ENCODE data around the gene HGS. TPM values are rescaled to one million over a fixed set of nuclear protein-coding genes. Genes with fewer than 3 reads are reported as not detected.

The HGS gene
- total and polyA plus RNA-seq, 2 donors (not counting 3 experiments of a cell fraction or from before 2014, with no cell fraction given), result 166 to 191 TPM

DNA sequence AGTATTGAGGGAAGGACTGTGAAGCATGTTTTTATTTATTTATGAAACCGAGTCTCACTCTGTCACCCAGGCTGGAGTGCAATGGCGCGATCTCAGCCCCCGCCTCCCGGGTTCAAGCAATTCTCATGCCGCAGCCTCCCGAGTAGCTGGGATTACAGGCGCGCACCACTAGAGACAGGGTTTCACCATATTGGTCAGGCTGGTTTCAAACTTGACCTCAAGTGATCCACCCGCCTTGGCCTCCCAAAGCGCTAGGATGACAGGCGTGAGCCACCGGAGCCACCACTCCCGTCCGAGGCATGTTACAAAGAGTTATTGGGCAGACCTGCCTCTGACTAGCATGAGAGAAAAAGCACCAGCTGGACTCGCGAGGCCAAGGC lies 22.4 kb downstream of the HGS start:
- H3K4me3 ChIP-seq (replicated peaks in 1 of 3; ENCODE audit: insufficient read depth in 1 of 3, low read depth in 1 of 3, low read length in 3 of 3), result no peak overlapping the region
- ChIA-PET CTCF (no interaction called here), POLR2A (no interaction called here)
- dilution Hi-C loops (cut with MboI; ENCODE audit: extremely low pct_ligation_motif_present, low sequenced_read_pairs), result no loop called here
- H3K27ac ChIP-seq (ENCODE audit: insufficient read depth, low read depth, low read length), result no peak overlapping the region
- no peak for FAIRE-seq
- H3K9me1 ChIP-seq (replicated peaks; ENCODE audit: control insufficient read depth, extremely low read depth, insufficient read depth, low read length), result no peaks in the 10 kb centered on the region
- H3K4me2 ChIP-seq (ENCODE audit: insufficient read depth, low read length), result no peak overlapping the region
- H3K27me3 ChIP-seq (ENCODE audit: control insufficient read depth in 2 of 2, insufficient read depth in 2 of 2, low read length in 2 of 2), result no peaks in the 10 kb centered on the region
- TF ChIP-seq MAX (IDR thresholded peaks at IDR 0.05; ENCODE audit: insufficient read depth, insufficient read length), result no peak
- TF ChIP-seq POLR2AphosphoS5 (IDR thresholded peaks at IDR 0.05; ENCODE audit: insufficient read depth, low read depth, low read length), result no peak
- no peak for TF ChIP-seq JUN (IDR thresholded peaks at IDR 0.05; ENCODE audit: borderline replicate concordance, insufficient read depth, insufficient read length, low read depth)
- TF ChIP-seq FOS (IDR thresholded peaks at IDR 0.05; ENCODE audit: borderline replicate concordance, insufficient read depth, low read length), result no peak
- no peak for TF ChIP-seq CTCF (IDR thresholded peaks at IDR 0.05; ENCODE audit: extremely low read depth in 1 of 2, insufficient read depth in 1 of 2, low read depth in 1 of 2, low read length in 2 of 2)
- TF ChIP-seq EZH2 (IDR thresholded peaks at IDR 0.05; ENCODE audit: borderline replicate concordance, low read depth, low read length, severe bottlenecking), result no peak
- TF ChIP-seq GATA2 (IDR thresholded peaks at IDR 0.05; ENCODE audit: insufficient read depth, insufficient read length, low read depth, low read length), result no peak
- no peak for TF ChIP-seq POLR2A (IDR thresholded peaks at IDR 0.05; ENCODE audit: low read depth, low read length)
- no peak for TF ChIP-seq MYC (IDR thresholded peaks at IDR 0.05; ENCODE audit: low read depth, low read length)
- no peak for DNase-seq (ENCODE audit: low read depth, low spot score)
- BruUV-seq (replicated peaks), result no TSS peak
- intact Hi-C loops (cut with micrococcal nuclease), result no loop called here
- H3K36me3 ChIP-seq (ENCODE audit: control insufficient read depth in 2 of 2, extremely low read depth in 1 of 2, insufficient read depth in 2 of 2, low read length in 2 of 2), result peaks cover 3 to 21% of the 10 kb centered on the region in 2 experiments
- no peaks in the 10 kb centered on the region for H4K20me1 ChIP-seq (replicated peaks; ENCODE audit: control insufficient read depth, extremely low read depth, insufficient read depth, low read length)
- peaks cover 26% of the 10 kb centered on the region for H3K4me1 ChIP-seq (ENCODE audit: control insufficient read depth, extremely low read depth, insufficient read depth, low read length)
- H3K79me2 ChIP-seq (ENCODE audit: control insufficient read depth, insufficient read depth, low read length), result peaks cover 29% of the 10 kb centered on the region
- no peak overlapping the region for H2AFZ ChIP-seq (ENCODE audit: low read depth, low read length)
- H3K9me3 ChIP-seq (replicated peaks; ENCODE audit: control insufficient read depth, insufficient read depth, low read length), result no peaks in the 10 kb centered on the region
- no peak overlapping the region for H3K9ac ChIP-seq (replicated peaks; ENCODE audit: extremely low read depth, insufficient read depth, low read length)

All from endothelial cell of umbilical vein (primary cell).